Erythroblast (primary cell): Measurements from ENCODE around the gene RSPH6A.
"Not testable (repeated sequence)": the region's sequence is repeated elsewhere in the genome, so short reads cannot be mapped to it uniquely, and the experiment has no call there.

Experiments used
- DNase-seq, 2 experiments: peaks; one replicate each; lab custom pipeline; 2025; lab: John Stamatoyannopoulos, UW
- GATA1 ChIP-seq: IDR thresholded peaks from 2 replicates; pipeline ENCODE4 v1.6.1; 2011; ENCODE audit warnings: low read depth, mild to moderate bottlenecking, control low read depth, low read length, moderate library complexity
- POLR2A ChIP-seq: IDR thresholded peaks from 2 replicates; pipeline ENCODE4 v1.6.1; 2011; ENCODE audit warnings: mild to moderate bottlenecking, low read length

Gene RSPH6A

DNA sequence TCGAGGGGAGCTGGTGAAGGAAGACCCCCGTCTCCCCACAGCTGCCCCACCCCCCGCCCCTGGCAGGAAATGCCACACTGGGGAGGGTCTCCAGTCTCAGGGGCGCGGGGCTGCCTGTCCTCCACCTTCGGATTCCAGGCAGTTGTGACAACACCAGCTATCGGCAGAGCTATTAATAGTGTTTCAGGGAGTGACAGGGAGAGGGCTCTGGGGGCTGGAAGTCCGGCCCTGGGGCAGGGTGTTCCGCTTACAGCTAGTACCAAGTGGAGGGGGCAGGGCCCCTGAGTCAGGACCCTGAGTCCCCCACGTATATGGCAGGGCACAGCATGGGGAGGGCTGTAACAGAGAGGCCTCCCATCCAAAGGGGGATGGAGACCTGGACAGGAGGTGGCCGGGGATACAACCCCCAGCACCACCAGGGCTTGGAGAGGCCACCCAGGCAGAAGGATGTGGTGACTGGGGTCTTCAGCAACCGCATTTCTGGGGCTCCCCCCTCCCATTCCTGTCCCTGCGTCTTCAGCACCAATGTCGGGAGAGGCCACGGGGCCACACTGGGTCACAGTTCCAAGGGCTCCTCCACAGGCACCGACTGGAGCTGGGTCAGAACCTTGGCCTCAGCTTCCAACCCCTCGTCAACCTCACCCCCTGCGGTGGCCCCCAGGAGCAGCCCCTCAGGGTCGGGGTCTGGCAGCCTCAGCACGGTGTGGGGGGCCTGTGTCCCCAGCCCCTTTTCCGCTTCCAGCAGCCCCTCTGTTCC is 50.0 kb downstream of the RSPH6A start:
- no peak for TF ChIP-seq POLR2A
- TF ChIP-seq GATA1: no peak
- DNase-seq: no peak

DNA sequence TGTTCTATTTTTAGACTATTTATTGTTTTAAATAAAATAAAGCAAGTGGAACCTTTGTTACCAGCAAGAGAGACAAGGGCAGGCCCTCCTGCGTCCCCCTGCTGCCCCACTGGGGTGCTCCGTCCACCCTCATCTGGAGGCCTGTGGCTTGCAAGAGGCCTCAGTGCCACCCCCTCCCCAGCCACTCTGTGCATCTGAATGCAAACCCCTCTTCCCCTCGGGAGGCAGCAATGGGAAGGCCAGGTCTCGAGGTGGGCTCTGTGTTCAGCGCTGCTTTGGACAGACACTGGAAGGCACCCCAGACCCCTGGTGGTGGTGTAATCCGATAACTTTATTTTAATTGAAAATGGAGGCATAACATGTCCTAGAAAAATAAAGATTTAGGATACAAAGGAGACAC is 50.6 kb downstream of the RSPH6A start:
- TF ChIP-seq POLR2A: no peak
- TF ChIP-seq GATA1: no peak
- no peak for DNase-seq

DNA sequence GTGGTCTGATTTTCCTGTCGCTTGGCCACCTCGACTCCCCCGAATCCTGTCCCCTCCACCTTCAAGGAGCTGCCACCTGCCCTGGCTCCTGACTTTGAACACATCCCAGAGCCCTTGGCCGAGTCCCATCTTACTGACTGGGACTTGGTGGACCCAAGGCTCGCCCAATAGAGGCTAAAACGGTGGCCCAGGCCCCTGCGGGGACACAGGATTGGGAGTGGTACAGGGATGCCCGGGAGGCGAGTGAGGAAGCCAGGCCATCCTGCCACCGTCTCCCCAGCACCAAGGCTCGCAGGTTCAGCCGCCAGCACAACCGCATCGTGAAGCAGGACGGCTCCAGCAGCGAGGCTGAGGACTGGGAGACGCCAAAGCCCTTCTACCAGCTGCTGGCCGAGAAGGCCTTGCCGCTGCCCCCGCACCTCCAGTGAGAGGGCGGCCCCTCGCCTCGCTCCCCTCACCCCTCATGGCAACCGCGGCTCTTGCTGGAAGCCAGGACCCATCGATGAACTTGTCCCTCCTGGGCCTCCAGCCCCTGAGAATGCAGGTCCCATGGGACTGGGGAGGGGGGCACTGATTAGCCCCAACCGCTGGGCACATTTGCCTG is 51.3 kb downstream of the RSPH6A start:
- no peak for TF ChIP-seq POLR2A
- no peak for TF ChIP-seq GATA1
- DNase-seq: no peak

DNA sequence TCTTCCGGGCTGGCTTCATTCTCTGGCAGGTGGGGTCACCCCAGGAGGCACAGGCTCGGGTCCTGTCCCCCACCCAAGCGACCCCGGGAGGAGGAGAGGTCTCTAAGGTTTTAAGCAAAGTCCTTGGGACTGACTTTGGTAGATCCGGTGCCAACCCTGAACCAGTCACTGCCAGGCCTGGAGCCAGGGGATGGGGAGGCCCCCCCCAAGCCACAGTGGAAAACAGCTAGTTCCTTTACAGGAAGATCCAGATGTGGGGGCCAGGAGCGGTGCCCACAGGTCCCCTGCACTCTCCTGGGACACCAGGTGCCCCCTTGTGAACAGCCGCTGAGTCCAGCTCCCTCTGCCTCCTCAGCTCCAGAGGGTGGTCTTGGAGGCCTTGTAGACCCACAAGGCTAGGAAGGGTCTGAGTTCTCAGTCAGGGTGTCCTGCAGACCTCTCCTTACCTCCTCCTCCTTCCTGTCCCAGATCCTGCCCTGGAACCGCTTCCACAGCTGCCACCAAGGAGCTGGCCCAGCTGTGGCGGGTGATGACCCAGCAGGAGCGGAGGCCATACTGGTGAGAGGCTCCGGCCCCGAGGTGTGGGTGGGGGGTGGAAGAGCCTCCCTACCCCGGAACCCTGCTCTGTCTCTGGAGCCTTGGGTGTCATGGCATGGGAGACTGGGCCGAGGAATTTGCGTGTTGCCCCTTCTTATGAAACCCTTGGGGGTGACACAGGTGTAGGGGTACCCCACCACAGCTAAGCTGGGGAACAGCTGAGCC is 52.1 kb downstream of the RSPH6A start:
- TF ChIP-seq GATA1 (no peak), POLR2A (no peak)
- DNase-seq: no peak

DNA sequence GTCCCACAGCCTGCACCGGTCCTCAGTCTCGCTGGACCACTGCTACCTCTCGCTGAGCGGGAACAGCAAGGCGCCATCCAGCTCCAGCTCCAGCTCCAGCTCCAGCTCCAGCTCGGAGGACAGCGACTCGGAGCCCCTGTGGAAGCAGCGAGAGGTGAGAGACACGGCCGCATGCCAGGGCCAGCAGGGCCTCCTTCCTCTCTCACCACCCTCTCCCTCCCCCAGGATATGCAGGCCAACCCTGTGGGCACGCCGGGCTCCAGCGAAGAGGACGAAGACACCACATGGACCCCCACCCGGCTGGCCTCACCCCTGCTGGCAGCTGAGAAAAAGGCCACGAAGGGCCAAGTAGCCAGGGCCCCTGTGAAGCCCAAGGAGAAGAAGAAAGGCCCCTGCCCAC is 53.4 kb downstream of the RSPH6A start:
- no peak for DNase-seq
- no peak for TF ChIP-seq GATA1
- TF ChIP-seq POLR2A: no peak

DNA sequence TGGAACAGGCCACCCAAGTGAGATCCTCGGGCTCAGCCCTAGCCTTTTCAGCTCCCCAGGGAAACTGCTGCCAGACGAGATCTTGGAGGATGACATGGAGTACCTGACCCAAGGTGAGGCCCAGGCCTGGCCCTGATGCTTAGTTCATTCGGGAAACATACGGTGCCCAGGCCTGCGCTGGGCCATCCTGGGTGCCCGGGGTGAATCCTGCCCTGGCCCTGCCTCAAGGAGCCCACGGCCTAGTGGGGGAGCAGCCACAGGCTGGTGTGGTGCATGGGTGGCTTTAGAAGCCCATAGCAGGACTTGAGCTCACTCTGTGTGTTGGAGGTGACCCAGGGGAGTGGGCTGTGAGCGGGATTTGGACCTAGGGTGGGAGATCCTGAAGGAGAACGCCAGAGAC is 56.2 kb downstream of the RSPH6A start:
- no peak for DNase-seq
- no peak for TF ChIP-seq POLR2A
- no peak for TF ChIP-seq GATA1

DNA sequence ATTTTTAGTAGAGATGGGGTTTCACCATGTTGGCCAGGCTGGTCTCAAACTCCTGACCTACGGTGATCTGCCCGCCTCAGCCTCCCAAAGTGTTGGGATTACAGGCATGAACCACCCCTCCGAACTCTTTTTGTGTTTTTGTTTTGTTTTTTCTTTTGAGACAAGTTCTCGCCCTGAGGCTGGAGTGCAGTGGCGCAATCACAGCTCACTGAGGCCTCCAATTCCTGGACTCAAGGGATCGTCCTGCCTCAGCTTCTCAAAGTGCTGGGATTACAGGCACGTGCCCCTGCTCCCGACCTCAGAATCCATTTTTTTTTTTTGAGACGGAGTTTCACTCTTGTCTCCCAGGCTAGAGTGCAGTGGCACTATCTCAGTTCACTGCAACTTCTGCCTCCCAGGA is 57.4 kb downstream of the RSPH6A start:
- no peak for TF ChIP-seq POLR2A
- no peak for TF ChIP-seq GATA1
- no peak for DNase-seq

DNA sequence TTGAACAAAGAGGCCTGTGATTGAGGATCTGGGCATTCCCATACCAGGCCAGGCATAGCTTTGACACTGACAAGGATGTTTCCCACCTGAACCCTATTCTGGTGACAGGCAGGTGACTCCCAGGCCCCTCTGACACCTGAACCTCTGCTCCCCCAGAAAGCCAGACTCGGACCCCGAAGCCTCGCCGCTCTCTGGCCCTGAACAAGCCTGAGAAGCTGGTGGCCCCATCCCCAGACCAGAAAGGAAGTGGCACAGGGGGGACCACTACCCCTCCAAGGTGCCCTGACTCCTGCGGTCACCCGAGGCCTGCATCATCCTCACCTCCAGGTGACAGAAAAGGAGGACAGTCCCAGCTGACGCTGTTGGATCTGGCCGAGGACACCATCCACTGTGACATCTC is 60.8 kb downstream of the RSPH6A start:
- DNase-seq: no peak
- TF ChIP-seq POLR2A (no peak), GATA1 (no peak)

DNA sequence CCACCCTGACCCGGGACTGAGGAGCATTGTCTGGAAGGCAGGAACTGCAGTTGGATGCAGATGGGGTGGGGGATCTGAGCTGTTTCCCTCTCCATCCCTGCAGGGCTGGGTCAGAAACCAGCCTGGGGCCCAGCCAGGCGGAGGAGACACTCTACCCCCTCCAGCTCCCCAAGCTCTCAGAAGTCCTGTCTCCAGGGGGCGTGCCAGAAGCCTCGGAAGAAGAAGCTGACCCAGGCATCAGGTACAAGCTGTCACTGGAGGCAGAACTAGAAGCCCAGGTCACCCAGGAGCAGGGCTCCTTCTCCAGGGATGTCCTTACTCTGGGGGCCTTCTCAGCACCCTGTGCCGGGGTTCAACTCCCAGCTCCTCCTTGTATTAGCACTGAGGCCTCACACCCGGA is 61.6 kb downstream of the RSPH6A start:
- TF ChIP-seq GATA1 (no peak), POLR2A (no peak)
- no peak for DNase-seq

DNA sequence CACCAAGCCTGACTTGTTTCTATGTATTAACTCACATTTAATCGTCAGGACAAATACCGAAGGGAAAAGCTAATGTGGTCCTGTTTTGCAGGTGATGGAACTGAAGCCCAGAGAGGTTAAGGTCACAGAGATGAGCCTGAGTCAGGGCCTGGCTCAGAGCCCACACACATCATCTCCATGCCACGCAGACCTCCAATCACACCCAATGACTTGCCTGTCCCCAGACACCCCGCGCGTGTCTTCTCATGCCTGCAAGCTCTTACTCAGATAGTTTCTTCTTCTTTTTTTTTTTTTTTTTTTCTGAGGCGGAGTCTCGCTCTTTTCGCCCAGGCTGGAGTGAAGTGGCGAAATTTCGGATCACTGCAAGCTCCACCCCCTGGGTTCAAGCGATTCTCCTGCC is 62.5 kb downstream of the RSPH6A start:
- TF ChIP-seq POLR2A (no peak), GATA1 (no peak)
- peak in 1 of 2 experiments; percentile 64 for DNase-seq

DNA sequence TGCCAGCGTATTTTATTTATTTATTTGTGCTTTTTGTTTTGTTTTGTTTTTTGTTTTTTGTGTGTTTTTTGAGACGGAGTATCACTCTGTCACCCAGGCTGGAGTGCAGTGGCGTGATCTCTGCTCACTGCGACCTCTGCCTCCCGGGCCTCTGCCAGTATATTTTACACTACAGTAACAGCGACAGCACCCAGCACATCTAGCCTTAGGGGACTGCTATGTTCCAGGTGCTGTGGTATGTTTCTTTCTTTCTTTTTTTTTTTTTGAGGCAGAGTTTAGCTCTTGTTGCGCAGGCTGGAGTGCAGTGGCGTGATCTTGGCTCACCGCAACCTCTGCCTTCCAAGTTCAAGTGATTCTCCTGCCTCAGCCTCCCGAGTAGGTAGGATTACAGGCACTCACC is 63.6 kb downstream of the RSPH6A start:
- not testable (repeated sequence) for DNase-seq

DNA sequence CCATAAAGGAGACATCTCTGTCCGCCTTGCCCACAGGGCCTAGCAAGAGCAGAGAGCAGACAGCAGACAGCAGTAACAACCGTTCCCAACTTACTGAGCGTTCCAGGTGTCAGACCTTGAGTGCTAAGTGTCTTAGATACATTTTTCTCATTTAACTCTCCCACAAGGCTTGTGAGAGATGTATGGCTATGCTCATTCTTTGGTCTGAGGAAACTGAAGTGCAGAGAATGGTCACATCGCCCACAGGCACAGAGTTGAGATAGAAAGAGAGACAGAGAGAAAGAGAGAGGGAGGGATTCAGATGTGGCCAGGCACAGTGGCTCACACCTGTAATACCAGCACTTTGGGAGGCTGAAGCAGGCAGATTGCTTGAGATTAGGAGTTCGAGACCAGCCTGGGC is 67.6 kb downstream of the RSPH6A start:
- no peak for TF ChIP-seq GATA1
- TF ChIP-seq POLR2A: no peak
- DNase-seq: no peak

DNA sequence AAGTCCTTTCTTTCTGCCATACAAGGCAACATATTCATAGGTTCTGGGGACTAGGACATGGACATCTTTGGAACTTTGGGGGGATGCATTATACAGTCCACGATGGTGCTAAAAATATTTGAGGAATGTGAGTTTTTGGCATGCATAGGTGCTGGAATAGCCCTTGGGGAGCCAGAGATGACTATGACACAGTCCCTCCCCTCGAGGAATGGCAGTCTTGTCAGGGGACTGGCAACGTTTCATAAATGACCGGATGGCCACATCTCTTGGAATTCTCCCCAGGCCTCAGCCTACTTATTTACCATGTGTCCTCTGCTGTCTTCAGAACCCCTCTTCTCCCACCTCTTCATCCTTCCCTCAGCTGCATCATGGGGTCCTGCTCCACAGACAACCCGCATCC is 68.2 kb downstream of the RSPH6A start:
- TF ChIP-seq POLR2A: no peak
- no peak for TF ChIP-seq GATA1
- DNase-seq: no peak
